GM19468 (cell line): ENCODE data around the gene TMEM132A.

Experiments used
- ATAC-seq: cut with Tn5 transposase; IDR thresholded peaks from one replicate; pipeline ENCODE4 v1.9.1; 2021; ENCODE audit warnings: mild to moderate bottlenecking, moderate library complexity, moderate number of reproducible peaks; ENCODE audit not compliant: unreplicated experiment; ENCODE audit errors: extremely low read depth

The TMEM132A gene

DNA sequence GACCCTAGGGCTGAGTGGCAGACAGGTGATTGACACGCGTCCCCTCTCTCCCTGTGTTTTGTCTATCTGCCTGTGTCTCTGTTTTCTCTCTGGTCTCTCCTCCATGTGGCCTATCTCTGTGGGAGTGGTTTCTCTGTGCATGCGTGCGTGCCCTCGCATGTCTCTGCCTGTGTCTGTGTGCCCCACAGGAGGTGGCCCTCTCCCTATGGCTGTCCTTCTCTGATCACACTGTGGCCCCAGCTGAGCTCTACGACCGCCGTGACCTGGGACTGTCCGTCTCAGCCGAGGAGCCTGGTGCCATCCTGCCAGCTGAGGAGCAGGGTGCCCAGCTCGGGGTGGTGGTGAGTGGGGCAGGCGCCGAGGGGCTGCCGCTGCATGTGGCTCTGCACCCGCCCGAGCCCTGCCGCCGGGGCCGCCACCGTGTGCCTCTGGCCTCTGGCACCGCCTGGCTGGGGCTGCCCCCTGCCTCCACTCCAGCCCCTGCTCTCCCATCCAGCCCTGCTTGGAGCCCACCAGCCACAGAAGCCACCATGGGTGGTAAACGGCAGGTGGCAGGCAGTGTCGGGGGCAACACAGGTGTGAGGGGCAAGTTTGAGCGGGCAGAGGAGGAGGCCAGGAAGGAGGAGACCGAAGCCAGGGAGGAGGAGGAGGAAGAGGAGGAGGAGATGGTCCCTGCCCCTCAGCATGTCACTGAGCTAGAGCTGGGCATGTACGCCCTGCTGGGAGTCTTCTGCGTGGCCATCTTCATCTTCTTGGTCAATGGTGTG, 11.6 kb downstream of the TMEM132A start:
- ATAC-seq: no peak

DNA sequence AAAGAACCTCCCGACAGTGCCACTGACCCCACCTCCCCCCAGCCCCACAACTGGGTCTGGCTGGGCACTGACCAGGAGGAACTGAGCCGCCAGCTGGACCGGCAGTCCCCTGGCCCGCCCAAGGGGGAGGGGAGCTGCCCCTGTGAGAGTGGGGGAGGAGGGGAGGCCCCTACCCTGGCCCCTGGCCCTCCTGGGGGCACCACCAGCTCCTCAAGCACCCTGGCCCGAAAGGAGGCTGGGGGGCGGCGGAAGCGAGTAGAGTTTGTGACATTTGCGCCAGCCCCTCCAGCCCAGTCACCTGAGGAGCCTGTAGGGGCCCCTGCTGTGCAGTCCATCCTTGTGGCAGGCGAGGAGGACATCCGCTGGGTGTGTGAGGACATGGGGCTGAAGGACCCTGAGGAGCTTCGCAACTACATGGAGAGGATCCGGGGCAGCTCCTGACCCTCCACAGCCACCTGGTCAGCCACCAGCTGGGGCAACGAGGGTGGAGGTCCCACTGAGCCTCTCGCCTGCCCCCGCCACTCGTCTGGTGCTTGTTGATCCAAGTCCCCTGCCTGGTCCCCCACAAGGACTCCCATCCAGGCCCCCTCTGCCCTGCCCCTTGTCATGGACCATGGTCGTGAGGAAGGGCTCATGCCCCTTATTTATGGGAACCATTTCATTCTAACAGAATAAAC, 12.3 kb downstream of the TMEM132A start:
- ATAC-seq: no peak

DNA sequence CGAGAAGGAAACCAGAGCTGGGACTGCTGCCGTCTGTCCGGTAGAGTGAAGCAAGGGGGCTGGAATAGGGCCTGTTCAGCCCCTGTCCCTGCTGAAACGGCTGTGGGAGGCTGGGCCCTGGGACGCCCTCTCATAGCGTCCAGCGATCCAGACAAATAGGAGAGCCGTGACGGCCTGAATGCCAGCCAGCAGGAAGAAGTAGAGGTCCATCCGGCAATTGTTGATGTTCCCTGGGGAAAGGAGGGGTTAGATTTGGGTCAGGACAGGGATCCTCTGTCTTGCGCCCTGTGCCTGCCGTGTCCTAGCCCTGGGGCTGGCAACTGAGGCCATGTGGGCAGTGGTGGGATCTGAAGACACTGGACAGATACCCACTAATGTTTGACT, 12.9 kb downstream of the TMEM132A start:
- no peak for ATAC-seq

DNA sequence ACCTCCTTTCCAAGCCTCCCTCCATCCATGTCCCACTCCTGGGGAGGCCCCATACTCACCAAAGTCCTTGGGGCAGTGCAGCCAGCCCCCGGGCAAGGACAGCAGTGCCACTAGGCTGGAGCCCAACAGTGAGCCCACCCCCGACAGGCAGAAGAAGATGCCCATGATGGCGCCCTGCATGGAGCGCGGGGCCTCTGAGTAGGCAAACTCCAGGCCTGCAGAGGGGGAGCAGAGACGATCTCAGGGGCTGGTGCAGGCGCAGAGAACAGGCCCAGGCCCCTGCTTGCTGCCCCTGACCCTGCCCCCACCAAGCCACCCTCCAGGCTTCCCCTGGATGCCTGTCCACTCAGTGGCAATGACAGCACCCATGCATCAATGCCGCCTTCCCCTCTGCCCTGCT, 13.6 kb downstream of the TMEM132A start:
- ATAC-seq: no peak

DNA sequence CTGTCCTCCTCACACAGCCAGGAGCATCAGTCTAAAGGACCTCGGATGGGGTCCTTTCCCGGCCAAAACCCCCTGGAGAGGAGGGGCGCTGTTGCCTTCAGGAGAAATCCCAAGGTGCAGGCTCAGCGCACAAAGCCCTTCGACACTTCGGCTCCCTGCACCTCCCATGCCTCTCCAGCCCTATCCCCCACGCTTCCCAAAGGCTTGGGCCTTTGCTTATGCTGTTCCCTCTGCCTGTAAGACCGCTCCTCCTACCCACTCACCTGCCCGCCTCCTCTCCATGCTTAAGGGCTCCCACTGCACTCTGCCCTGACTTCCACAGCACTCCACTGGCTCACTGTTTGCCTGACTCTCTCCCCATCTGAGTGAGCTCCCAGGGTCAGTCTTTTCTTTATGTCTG, 14.2 kb downstream of the TMEM132A start:
- ATAC-seq: no peak

DNA sequence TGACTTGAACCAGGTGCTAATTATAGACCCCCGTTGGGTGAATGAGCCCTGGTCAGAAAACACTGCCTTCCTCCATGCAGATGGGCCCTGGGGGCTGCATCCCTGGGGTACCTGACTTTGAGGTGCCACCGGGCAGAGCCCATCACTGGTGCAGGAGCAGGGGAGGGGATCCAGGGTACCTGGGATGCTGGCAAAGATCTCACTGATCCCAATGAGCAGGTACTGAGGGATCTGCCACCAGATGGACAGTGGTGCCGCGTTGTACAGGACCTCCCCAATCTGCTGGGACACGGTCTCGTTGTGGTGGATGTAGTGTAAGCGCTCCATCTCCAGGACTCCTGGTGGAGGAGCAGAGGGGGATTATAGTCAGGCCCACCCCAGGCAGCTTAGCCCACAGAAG, 15.0 kb downstream of the TMEM132A start:
- no peak for ATAC-seq

DNA sequence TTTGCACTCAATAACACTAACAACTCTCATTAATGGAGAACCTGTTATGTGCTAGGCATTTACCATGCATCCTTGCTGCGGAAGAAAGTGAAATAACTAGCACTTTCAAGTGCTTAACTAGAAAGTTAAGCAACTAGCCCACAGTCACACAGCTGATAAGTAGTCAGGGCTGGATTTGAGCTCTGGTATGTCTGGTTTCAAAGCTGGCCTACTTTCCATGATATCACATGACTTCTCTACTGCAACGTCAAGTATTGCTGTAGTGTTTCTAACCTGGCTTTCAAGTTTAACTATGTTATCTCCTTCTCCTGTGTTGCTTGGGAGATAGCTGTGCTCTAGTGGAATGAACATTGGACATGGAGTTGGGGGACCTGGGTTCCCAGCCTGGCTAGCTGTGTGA, 15.6 kb downstream of the TMEM132A start:
- ATAC-seq: no peak

DNA sequence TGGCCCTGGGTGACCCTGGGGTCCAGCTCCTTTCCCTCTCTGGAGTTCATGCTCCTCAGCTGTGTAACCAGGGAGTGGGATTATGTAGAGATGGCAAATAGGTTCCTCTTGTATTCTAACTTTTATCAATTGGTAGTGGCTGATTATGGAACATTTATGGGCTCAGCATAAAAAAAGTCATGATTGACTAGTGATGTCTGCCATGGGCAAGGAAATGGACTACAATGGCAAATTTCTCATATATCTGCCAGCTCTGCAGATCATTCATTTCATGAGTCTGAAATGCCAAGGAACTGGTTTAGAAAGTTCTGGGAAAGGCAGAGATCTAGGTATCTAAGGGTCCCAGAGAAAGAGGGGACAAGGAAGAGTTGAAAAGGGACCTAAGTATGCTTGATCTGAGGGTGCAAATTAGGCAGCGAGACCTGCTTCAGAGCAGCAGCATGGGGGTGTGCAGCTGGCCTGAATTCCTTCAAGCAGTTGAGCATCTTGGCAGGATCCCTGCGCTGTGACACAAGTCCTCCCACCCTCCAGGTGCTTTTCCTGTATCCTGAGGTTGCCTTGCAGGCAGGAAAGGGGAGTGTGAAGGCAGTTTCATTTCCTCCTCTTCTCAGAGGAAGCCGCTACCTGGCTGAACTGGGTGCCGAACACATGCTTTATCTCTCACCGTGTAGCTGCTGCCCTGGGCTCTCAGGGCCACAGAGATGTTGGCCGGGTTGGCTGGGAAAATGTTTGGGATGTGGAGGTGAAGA, 17.3 kb downstream of the TMEM132A start:
- no peak for ATAC-seq

DNA sequence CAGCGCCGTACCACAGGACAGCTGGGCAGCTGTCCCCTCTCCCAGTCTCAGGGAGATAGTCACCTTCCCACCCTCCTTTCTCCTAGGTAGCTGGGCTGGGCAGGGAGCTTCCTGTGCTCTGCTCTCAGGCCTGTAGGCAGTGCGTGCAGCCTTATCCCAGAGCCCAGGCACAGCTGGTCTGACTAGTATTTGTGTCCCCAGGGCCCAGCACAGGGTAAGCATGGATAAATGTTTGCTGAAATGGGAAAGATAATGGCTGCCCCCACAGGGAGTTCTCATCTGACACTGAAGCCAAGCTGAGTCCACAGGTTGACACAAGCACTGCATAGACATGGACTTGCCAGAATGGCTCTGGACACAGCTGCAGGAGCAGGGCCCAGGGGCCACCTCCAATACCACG, 18.0 kb downstream of the TMEM132A start:
- no peak for ATAC-seq

DNA sequence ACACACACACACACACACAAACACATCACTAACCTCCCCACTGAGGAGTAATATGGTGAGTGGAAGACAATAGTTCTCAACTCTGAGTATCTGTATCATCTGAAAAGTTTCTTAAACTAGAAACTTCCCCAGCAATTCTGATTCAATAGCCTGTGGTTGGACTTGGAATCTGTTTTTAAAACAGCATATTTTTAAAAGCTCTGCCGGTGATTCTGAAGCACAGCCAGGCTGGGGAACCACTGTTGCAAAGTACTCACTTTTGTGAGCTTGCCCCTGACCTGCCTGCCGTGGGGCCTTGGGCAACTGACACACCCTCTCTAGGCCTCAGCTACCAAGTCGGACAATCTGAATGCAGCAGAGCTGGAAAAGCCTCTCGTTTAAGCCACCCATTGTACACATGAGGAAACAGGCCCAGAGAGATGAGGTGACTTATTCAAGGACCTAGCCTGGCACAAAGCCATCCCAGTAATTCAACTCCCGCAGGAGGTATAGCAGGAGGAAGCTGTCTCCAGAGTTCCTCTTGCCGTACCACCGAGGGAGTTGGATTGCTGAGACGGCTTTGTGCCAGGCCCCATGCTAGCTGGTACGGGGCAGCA, 18.8 kb downstream of the TMEM132A start:
- ATAC-seq: no peak

DNA sequence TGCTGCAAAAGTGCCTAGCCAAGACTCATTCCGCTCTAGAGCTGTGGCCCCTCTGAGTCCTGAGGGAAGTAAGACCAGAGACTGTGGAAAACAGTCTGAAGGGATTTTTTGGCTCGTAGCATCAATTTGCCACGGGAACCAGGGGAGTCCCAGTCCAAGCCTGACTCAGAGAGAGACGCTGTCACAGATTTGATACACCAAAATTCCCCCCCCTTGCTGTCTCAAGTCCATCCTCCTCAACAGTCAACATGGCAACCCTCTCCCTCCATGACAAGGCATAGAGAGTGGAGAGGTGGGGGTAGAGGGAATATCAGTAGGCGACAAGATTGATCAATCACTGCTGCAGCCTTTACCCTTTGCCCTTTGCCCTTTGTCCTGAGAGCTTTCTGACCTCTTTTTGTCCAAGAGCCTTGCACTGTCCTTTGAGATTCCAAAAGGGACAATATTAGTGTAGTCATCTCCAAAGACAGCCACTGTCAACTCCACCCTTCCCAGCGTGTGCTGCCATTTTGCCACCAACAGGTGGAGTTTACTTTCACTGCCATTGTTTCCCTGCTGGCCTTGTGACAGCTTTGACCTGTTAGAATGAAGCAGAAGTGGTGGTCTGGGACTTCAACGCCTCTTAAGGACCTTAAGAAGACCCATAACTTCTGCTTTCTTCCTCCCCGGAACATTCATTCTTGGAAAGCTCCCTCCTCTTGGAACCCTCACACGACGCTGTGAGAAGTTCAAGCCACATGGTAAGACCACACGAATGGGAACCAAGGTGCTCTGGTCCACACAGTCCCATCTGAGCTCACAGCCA, 20.4 kb downstream of the TMEM132A start:
- ATAC-seq: no peak

DNA sequence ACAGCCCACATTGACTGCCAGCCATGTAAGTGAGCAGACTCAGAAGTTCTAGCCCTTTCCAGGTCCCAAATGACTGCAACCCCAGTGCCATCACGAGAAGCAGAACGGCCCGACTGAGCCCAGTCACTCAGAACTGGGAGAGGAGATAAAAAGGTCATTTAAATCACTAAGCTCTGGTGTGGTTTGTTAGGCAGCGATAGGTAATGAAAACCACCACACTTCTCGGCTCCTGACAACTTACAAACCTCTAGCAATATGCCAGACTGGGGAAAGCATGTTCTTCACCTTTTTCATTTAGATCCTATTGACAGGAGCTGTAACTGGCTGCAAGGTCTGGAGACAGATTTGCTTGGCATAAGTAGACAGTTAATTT, 21.0 kb downstream of the TMEM132A start:
- ATAC-seq: no peak

DNA sequence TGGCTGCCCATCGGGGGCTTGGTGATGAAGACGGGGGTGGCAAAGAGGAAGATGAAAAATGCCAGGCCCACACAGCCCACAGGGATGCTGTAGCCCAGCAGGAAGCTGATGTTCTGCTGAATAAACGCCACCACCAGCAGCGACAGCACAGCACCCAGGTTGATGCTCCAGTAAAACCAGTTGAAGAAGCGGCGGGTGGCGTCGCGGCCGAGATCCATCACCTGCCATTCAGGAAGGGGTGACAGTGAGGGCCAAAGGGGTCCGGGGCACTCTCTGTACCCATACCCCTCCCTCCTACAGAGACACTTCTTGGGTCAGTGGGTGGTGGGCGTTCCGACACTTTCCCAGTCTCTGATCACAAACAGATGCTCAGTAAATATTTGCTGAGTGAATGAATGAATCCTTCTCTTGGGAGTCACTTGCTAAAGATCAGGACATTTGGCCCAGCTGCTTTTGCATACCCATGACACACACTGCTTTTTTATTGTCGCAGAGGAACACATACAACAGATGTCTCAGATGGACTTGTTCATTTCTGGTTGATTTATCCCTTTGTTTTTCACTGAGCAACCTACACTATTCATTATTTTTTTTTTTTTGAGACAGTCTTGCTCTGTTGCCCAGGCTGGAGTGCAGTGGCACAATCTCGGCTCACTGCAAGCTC, 22.5 kb downstream of the TMEM132A start:
- no peak for ATAC-seq

DNA sequence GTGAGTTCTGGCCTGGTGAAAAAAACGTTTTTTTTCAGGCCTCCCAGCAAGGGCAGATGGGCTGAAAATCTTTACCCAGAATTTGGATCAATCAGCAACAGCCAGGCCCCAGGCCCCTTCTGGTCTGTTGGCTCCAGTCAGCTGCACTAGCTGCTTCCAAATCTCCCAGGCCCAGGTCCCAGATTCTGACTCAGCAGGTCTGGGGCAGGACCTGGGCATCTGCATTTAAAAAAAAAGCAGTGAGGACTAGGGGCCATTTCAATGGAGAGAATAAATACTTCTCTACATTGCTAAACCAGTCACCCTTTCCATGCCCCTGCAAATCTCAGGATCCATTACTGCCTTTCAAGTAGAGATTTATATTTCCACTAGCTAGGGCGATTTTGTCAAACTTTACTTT, 23.4 kb downstream of the TMEM132A start:
- ATAC-seq: no peak

DNA sequence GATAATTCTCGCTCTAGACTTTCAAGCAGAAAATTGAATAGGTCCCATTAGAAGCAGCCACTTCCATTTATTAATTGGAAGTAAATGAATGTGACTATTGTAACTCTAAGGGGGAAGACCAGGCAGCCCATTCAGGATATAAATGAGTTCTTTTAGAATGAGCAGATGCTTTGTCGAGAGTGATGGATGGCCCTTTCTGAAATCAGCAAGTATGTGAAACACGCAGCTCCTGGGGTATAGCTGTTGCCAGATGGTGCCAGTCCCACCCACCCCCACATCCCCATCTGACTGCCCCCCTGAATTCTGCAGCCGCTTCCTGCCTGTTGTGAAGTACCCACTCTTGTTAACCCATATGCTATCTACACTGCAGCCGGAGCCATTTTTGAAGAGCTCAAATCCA, 24.0 kb downstream of the TMEM132A start:
- ATAC-seq: no peak

DNA sequence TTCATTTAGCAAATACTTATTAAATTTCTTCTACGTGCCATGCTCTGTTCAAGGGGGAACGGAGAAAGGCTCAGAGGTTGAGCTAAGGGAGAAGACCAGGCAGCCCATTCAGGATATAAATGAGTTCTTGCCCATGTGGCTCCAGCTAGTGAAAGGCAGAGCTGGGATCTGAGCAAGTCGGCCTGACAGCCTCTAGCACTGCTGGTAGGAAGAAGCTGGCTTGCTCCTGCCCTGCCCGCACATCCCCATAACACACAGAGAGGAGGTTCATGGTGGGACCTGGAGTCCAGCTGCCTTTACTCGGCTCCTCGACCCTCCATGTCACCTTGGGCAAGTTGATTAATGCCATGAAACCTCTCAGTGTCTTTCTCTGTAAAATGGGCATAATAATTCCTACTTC, 25.8 kb downstream of the TMEM132A start:
- no peak for ATAC-seq

DNA sequence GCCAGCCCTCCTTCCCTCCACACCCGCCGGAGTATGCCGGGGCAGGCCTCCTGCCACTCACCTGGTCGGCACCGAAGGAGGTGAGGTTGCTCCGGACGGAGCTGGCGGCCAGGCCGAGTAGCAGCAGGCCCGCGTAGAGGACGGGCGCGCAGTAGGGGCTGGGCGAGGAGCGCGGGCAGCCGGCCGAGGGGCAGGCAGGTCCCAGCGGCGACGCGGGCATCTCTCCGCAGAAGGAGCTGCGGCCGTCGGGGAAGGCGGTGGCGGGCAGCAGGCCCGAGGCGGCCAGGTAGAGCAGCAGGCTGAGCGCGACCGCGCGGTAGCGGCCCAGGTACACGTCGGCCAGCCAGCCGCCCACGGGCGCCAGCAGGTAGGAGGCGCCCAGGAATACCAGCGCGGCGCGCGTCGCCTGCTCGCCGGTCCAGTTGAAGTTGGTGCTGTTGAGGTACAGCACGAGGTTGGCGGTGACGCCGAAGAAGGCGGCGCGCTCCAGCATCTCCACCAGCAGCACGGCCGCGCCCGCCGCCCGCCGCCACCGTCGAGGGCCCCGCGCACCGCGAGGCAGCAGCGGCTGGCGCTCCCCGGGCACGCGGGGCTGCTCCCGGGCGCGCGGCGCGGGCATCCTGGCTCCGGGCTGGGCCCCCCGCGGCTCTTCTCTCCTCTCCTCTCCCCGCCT, 26.8 kb downstream of the TMEM132A start:
- ATAC-seq: no peak

DNA sequence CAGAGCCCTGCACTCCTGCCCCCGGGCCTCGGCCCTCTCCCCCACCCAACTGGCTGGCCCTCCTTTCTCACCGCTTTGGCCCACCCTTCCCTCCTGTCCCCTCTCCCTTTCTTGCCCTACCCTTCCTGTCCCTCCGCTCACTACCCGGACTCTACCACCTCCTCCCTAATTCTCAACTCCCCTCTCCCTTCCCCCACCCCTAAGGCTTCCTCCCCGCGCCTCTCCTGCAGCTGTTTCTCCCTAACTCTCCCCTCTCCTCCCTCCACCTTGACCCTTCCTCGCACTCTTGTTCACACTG, 27.3 kb downstream of the TMEM132A start:
- ATAC-seq: no peak
